ENCODE data around the gene MASP1.

MASP1 gene

DNA sequence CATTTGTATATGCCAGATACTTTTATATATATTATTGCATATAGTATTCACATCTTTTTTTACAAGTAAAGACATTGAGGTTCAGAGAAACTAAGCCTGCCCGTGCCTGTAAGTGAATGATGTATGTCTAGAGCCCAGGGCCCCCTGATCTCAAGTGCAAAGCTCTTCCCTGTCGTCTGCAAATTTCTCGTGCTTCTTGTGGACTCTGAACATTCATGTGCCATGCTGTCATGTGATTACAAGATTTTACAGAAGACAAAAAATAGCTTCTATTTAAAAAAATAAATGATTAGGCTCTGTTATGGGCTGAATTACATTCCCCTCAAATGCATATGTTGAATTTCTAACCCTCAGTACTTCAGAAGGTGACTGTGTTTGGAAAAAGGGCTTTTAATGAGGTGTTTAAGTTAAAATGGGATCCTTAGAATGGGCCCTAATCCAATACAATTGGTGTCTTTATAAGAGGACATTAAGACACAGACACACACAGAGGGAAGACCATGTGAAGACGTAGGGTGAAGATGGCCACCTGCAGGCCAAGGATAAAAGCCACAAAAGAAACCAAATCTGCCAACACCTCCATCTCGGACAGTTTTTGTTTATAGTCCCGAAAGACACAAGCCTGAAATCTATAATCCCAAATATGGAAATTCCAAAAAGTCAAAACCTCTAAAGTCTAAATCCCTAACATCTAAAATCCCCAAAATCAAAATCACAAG is 3.9 kb upstream of the MASP1 start:
- TF ChIP-seq, protein P1, sequence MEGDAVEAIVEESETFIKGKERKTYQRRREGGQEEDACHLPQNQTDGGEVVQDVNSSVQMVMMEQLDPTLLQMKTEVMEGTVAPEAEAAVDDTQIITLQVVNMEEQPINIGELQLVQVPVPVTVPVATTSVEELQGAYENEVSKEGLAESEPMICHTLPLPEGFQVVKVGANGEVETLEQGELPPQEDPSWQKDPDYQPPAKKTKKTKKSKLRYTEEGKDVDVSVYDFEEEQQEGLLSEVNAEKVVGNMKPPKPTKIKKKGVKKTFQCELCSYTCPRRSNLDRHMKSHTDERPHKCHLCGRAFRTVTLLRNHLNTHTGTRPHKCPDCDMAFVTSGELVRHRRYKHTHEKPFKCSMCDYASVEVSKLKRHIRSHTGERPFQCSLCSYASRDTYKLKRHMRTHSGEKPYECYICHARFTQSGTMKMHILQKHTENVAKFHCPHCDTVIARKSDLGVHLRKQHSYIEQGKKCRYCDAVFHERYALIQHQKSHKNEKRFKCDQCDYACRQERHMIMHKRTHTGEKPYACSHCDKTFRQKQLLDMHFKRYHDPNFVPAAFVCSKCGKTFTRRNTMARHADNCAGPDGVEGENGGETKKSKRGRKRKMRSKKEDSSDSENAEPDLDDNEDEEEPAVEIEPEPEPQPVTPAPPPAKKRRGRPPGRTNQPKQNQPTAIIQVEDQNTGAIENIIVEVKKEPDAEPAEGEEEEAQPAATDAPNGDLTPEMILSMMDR (IDR thresholded peaks at IDR 0.05; ENCODE audit: low read depth, low read length), result no peak
- no peak overlapping the region for H3K4me3 ChIP-seq (ENCODE audit: low read depth, low read length)

DNA sequence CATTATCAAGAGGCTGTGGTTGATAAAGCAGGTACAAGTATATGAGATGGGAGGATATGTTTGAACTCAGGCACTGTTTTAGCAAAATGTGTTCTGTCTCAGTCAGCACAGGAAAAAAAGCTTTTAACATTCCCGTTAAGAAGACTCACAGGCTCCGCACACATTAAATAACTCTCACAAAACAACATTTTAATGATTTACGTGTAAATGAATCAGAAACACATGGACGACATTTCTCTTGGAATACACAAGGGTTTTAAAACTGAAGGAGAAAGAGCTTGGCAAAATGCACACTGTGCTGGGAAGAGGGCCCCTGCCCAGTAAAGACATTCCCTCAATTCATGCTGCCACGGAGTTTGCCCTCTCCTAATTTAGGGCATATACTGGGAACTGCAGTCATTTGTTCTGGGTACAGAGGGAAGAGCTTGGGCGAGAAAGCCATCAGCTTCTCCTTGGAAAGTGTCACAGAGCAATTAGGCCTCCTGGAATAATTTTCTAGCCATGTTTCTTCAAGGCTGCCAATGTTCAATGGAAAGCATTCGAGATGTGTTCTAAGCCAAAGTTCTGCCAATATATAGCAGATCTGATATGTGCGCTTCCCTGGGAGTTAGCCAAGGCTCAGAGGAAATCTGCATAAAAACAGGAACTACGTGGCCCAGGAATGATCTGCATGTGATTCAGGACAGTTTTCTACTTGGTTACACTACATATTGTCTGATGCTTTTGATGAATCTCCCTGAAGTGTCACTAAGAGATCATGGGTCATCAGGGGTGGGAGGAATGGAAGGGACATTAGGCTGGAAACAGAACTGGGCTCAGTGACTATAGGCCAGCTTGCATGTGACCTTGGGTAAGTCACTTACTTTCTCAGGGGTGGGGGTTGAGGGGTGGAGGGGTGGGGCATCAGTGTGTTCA is 2.2 kb upstream of the MASP1 start:
- no peak overlapping the region for H3K4me3 ChIP-seq (ENCODE audit: low read depth, low read length)
- TF ChIP-seq, protein P1 (IDR thresholded peaks at IDR 0.05; ENCODE audit: low read depth, low read length), result no peak

DNA sequence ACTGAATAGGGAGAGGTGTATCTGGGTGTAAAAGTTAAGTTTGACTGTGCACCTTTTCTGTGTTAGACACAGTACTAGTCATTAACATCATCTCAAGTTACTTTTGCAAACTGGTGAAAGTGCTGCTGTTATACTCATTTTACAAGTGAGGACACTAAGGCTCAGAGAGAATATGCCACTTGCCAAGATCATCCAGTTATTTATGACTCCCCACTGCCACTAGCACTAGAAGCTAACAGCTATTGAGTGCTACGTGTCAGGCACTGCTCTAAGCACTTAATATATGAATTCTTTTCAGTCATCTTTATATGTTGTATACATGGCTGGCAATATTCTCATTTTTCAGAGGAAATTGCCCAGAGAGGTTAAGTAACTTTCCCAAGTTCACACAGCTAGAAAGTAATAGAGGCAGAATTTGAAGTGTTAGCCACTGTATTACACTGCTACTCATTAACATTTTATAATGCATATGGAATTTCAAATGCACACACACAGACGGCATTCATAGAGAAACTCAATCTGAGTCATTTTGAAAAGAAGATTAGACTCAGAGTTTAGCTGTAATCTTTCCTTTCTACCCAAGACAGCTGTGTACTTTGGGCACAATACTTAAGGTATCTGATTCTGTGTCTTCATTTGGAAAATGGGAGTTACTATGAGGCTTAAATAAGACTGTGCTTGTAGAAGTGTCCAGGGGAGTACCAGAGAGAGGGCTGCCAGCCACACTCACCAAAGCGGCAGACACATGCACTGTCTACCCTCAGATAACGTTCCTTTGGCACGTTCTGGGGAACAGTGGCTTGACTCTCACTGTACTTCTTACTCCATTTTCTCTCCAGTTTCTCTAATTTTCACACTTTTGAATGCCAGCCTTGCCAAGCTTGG is 1.3 kb upstream of the MASP1 start:
- TF ChIP-seq, protein P1 (IDR thresholded peaks at IDR 0.05; ENCODE audit: low read depth, low read length), result no peak
- peak overlapping the region; percentile 76 for H3K4me3 ChIP-seq (ENCODE audit: low read depth, low read length)

DNA sequence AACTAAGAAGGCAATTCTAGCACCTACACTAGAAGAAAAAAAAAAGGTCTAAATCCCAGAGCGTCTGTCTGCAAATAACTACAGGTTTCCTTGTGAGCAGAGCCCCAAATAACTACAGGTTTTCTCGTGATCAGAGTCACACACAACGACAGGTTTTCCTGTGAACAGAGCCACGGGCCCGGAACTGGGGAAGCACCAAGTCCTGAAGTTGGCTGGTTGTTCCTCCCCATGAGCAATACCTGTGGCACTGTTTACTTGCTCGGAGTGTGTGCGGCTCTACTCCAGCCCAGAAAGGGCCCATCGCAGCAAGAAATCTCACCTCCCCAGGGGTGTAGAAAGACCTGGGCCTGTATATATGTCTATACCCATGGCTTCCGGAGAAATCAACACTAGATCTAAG is 644 bp upstream of the MASP1 start:
- TF ChIP-seq, protein P1 (IDR thresholded peaks at IDR 0.05; ENCODE audit: low read depth, low read length), result no peak
- peak overlapping the region; percentile 76 for H3K4me3 ChIP-seq (ENCODE audit: low read depth, low read length)

DNA sequence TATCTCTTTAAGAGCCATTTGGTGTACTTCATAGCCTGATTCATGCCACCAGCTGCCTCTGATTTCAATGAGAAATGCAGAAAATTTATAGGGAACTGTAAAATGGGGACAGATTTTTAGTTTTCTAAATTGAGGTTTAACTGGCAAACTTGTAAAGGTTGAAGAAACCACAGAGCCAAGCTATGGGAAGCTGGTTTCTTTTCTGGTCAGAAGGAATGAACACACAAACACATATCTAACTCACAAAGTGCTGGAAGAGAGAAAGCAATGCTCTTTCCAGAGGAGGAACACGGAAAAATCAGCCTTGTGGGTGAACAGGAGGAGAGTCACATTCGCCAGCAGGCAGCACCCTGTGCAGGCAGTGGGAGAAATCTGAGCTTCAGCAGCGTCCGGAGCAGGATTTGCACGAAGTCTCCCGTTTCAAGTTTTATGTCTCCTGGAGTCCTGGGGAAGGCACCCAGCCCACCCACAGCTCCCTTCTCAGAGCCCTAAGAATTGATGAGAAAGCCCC is 481 bp downstream of the MASP1 start:
- peak overlapping the region; percentile 76 for H3K4me3 ChIP-seq (ENCODE audit: low read depth, low read length)
- TF ChIP-seq, protein P1 (IDR thresholded peaks at IDR 0.05; ENCODE audit: low read depth, low read length), result no peak

DNA sequence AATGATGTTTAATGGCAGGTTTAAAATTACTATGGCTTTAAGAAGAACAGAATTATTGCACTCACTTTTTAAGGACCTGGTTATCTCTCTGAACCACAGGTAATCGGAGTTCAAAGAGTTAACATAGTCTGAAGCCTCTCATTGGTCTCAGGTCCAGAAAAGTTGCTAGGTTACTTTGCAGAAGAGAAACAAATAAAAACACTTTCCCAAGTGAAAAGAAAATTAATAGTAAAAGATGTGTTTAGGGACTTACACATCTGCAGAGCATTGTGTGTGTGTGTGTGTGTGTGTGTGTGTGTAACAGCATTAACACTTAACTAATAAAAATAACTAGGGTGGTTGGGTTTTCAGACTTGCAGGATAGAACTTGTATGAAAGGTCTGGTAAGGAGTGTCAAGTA is 1.0 kb downstream of the MASP1 start:
- TF ChIP-seq, protein P1 (IDR thresholded peaks at IDR 0.05; ENCODE audit: low read depth, low read length), result no peak
- peak overlapping the region; percentile 76 for H3K4me3 ChIP-seq (ENCODE audit: low read depth, low read length)
